GM23248 (cell line): Measurements from ENCODE around the gene PLAAT3. TPM values are rescaled to one million over a fixed set of nuclear protein-coding genes. Genes with fewer than 3 reads are reported as not detected.
"Not testable (repeated sequence)": the region's sequence is repeated elsewhere in the genome, so short reads cannot be mapped to it uniquely, and the experiment has no call there.

Source experiments
- DNase-seq: peaks from one replicate; pipeline ENCODE4 v3.0.0-alpha.2; 2015
- H2AFZ ChIP-seq: fragments of 200-600 bp; sonication (generic); 2 replicates; pipeline ENCODE4 v1.6.1; 2016; ENCODE audit warnings: antibody characterized with exemption
- H3F3A ChIP-seq: fragments of 200-600 bp; sonication (generic); 2 replicates; pipeline ENCODE4 v1.6.1; 2016; ENCODE audit warnings: mild to moderate bottlenecking, antibody characterized with exemption, mixed run types; ENCODE audit not compliant: insufficient read depth
- H3K27ac ChIP-seq: fragments of 200-600 bp; sonication (generic); 2 replicates; pipeline ENCODE4 v1.5.1; 2016; ENCODE audit warnings: mild to moderate bottlenecking
- H3K27me3 ChIP-seq: fragments of 200-600 bp; sonication (generic); replicated peaks from 2 replicates; pipeline ENCODE4 v1.6.1; 2016; ENCODE audit warnings: mild to moderate bottlenecking; ENCODE audit not compliant: insufficient read depth
- H3K36me3 ChIP-seq: fragments of 200-600 bp; sonication (generic); 2 replicates; pipeline ENCODE4 v1.6.1; 2016; ENCODE audit warnings: low read depth, mild to moderate bottlenecking
- H3K4me1 ChIP-seq: fragments of 200-600 bp; sonication (generic); 2 replicates; pipeline ENCODE4 v1.6.1; 2016; ENCODE audit warnings: mild to moderate bottlenecking; ENCODE audit not compliant: insufficient read depth
- H3K4me2 ChIP-seq: fragments of 200-600 bp; sonication (generic); one replicate; pipeline ENCODE4 v1.6.1; 2016; ENCODE audit warnings: mild to moderate bottlenecking; ENCODE audit not compliant: unreplicated experiment
- H3K4me3 ChIP-seq: fragments of 200-600 bp; sonication (generic); 2 replicates; pipeline ENCODE4 v1.5.1; 2016; ENCODE audit warnings: mild to moderate bottlenecking
- H3K79me2 ChIP-seq: fragments of 200-600 bp; sonication (generic); 2 replicates; pipeline ENCODE4 v1.6.1; 2016; ENCODE audit warnings: mild to moderate bottlenecking; ENCODE audit not compliant: insufficient read depth
- H3K9ac ChIP-seq: fragments of 200-600 bp; sonication (generic); 2 replicates; pipeline ENCODE4 v1.6.1; 2016; ENCODE audit warnings: mild to moderate bottlenecking
- H3K9me2 ChIP-seq: fragments of 200-600 bp; sonication (generic); 2 replicates; pipeline ENCODE4 v1.6.1; 2016; ENCODE audit warnings: mixed run types, mild to moderate bottlenecking, moderate library complexity; ENCODE audit not compliant: insufficient read depth
- H3K9me3 ChIP-seq: fragments of 200-600 bp; sonication (generic); one replicate; pipeline ENCODE4 v1.6.1; 2017; ENCODE audit warnings: low read depth
- H4K20me1 ChIP-seq: fragments of 200-600 bp; sonication (generic); 2 replicates; pipeline ENCODE4 v1.6.0; 2016; ENCODE audit not compliant: insufficient read depth
- EZH2 ChIP-seq: fragments of 200-600 bp; sonication (generic); IDR thresholded peaks from 2 replicates; pipeline ENCODE4 v1.6.1; 2018; ENCODE audit warnings: antibody characterized with exemption, mild to moderate bottlenecking; ENCODE audit not compliant: insufficient read depth, poor library complexity, severe bottlenecking
- EZH2phosphoT487 ChIP-seq: fragments of 200-600 bp; sonication (generic); IDR thresholded peaks from 2 replicates; pipeline ENCODE4 v1.6.1; 2018; ENCODE audit warnings: antibody characterized with exemption, moderate library complexity, mild to moderate bottlenecking, low read depth; ENCODE audit not compliant: insufficient read depth
- WGBS, 2 experiments: methylation state at CpG; one replicate each; pipeline ENCODE4 v1.1.6; 2015 to 2017; ENCODE audit warnings: low lambda C conversion rate in 2 of 2, low coverage in 1 of 2; ENCODE audit errors: missing lambda C conversion rate in 2 of 2; 5-methylcytosine and 5-hydroxymethylcytosine counted together
- in situ Hi-C: fragments of 300-500 bp; cut with MboI; formaldehyde crosslinking; loops from 2 replicates; pipeline ENCODE4 v1.15.0; 2020
- polyA plus RNA-seq: library from polyadenylated mRNA; unstranded; fragments of >200 nt; fragmentation: Nextera tagmentation; extraction: Ambion mirVana; gene quantifications from 2 replicates; pipeline ENCODE4 v1.2.1, GENCODE V29; 2016
- total RNA-seq: library from RNA; depleted of rRNA; stranded (reverse); fragments of >200 nt; shearing (Covaris generic); gene quantifications from 2 replicates; pipeline ENCODE4 v1.2.3, GENCODE V29; 2014

The PLAAT3 gene
- total and polyA plus RNA-seq, 2 experiments from 2014 or later, result 4.3 to 4.9 TPM

DNA sequence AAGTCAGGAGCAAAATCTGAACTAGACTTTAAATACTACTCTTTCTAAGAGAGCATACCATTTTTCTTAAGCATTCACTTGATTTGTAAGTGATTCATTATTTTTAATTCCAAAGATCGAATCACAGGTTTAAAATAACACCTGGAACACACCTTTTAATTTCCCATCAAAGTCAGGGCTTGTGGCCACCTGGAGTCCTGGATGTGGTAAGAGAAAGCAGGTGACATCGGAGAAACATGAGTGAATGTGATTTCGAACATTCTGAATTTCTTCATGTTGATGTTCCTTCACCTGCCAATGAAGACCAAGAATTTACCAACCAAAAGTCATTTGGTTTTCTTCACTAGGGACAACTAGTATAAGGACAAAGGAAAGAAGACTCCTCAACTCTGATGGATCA lies 29.0 kb upstream of the PLAAT3 start:
- TF ChIP-seq EZH2phosphoT487, result no peak
- 97% methylated on average over 3 of the region's 3 CpGs for WGBS, 2 experiments
- no peak for DNase-seq
- no peak overlapping the region for H3K27ac ChIP-seq
- no peak overlapping the region for H2AFZ ChIP-seq
- H3K36me3 ChIP-seq, result peaks cover 70% of the 10 kb centered on the region
- H4K20me1 ChIP-seq, result no peaks in the 10 kb centered on the region
- peaks cover 30% of the 10 kb centered on the region for H3F3A ChIP-seq
- H3K79me2 ChIP-seq, result peaks cover 50% of the 10 kb centered on the region
- H3K9me2 ChIP-seq, result no peaks in the 10 kb centered on the region
- H3K4me1 ChIP-seq, result peaks cover 10% of the 10 kb centered on the region; the same call in 1 of the 2 replicates
- H3K27me3 ChIP-seq, result no peaks in the 10 kb centered on the region
- no peak overlapping the region for H3K4me2 ChIP-seq
- no peaks in the 10 kb centered on the region for H3K9me3 ChIP-seq
- in situ Hi-C loops, result no loop called here
- no peak overlapping the region for H3K9ac ChIP-seq
- no peak overlapping the region for H3K4me3 ChIP-seq

DNA sequence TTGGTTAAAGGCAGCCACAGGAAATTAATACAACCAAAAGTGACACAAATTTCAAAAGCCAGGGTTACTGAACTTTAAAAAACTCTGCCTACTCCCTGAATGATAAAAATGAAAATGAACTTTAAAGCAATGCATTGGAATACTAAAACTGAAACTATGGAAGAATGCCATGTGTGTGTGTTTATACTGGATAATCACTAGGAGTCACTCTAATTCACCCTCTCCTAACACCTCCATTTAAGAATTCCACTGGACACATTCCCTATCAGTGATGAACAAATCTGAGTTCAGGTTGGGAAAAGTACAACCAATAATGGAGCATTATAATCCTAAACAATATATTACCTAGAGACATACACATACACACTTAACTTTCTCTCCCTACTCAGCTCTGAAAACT lies 27.5 kb upstream of the PLAAT3 start:
- DNase-seq, result peak; percentile 51
- Histone ChIP-seq H3K4me2 (no peak overlapping the region), H3K27ac (no peak overlapping the region), H4K20me1 (no peaks in the 10 kb centered on the region), H3K9ac (peak overlapping the region; percentile 11; the same call in 1 of the 2 replicates), H3K79me2 (peaks cover 52% of the 10 kb centered on the region), H3K9me2 (no peaks in the 10 kb centered on the region), H2AFZ (no peak overlapping the region), H3K36me3 (peaks cover 65% of the 10 kb centered on the region), H3K27me3 (no peaks in the 10 kb centered on the region), H3K4me1 (peaks cover 10% of the 10 kb centered on the region; the same call in 1 of the 2 replicates), H3K9me3 (no peaks in the 10 kb centered on the region), H3F3A (peaks cover 30% of the 10 kb centered on the region), H3K4me3 (no peak overlapping the region)
- TF ChIP-seq EZH2 (no peak), EZH2phosphoT487 (no peak)
- in situ Hi-C loops, result no loop called here

DNA sequence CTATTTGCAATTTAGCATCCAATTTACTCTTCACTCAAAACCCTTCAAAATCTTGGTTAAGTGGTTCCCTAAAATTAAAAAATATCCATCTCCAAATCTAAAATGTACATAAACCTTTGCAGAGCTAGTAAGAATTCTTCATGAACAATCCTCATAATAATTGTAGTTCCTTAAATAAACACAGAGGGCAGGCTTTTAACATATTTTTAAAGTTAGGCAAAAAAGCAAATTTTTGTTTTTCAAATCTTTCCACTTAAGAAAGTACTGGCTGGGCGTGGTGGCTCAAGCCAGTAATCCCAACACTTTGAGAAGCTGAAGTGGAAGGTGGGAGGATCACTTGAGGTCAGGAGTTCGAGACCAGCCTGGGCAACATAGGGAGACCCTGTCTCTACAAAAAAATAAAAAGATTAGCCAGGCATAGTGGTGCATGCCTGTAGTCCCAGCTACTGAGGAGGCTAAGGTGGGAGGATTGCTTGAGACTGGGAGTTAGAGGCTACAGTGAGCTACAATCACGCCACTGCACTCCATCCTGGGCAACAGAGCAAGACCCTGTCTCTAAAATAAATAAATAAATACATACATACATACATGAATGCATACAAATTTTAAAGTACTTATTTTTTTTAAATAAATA lies 25.1 kb upstream of the PLAAT3 start:
- Histone ChIP-seq H4K20me1 (no peaks in the 10 kb centered on the region), H3K27me3 (no peaks in the 10 kb centered on the region), H3K9ac (no peak overlapping the region), H3K79me2 (peaks cover 53% of the 10 kb centered on the region), H2AFZ (no peak overlapping the region), H3K4me2 (no peak overlapping the region), H3K36me3 (peaks cover 66% of the 10 kb centered on the region), H3F3A (peaks cover 30% of the 10 kb centered on the region), H3K27ac (peak overlapping the region; percentile 25; the same call in 1 of the 2 replicates), H3K9me3 (no peaks in the 10 kb centered on the region), H3K4me1 (peaks cover 10% of the 10 kb centered on the region; the same call in 1 of the 2 replicates), H3K9me2 (no peaks in the 10 kb centered on the region), H3K4me3 (no peak overlapping the region)
- peak; percentile 74 for DNase-seq
- 46 to 59% methylated on average over 3 of the region's 3 CpGs for WGBS, 2 experiments
- TF ChIP-seq EZH2 (no peak), EZH2phosphoT487 (no peak)
- in situ Hi-C loops, result no loop called here

DNA sequence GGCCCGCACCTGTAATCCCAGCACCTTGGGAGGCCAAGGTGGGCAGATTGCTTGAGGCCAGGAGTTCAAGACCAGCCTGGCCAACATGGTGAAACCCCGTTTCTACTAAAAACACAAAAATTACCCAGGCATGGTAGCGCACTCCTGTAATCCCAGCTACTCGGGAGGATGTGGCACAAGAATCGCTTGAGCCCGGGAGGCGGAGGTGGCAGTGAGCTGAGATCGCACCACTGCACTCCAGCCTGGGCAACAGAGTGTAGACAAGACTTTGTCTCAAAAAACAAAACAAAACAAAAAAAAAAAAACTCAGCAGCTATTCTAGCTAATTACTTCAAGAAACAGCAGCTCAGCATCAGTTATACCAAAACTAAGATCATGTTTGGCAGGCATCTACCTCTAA lies 24.2 kb upstream of the PLAAT3 start:
- H3K9ac ChIP-seq, H3K4me1 ChIP-seq: not testable (repeated sequence)

More for the DNA sequence above, 24.2 kb upstream of the PLAAT3 start:
- H3K4me3 ChIP-seq, in situ Hi-C loops, H3K27ac ChIP-seq, H4K20me1 ChIP-seq, H3K4me2 ChIP-seq, DNase-seq, H3K9me2 ChIP-seq, H3K9me3 ChIP-seq, H2AFZ ChIP-seq, H3K27me3 ChIP-seq: not testable (repeated sequence)
- peaks cover 27% of the 10 kb centered on the region for H3F3A ChIP-seq
- H3K79me2 ChIP-seq, result peaks cover 51% of the 10 kb centered on the region
- WGBS, 2 experiments, result 84 to 85% methylated on average over 8 of the region's 8 CpGs
- peaks cover 64% of the 10 kb centered on the region for H3K36me3 ChIP-seq
